GM23338 (cell line): Measurements from ENCODE around the gene IL13RA2. TPM values are rescaled to one million over a fixed set of nuclear protein-coding genes. Genes with fewer than 3 reads are reported as not detected.

Experiments
- ATAC-seq: fragments of 200-7000 bp; cut with Tn5 transposase; 3 replicates; pipeline ENCODE4 v1.9.1; 2020
- DNase-seq: peaks from one replicate; pipeline ENCODE4 v3.0.0-alpha.2; 2015; ENCODE audit warnings: low spot score
- H2AFZ ChIP-seq: fragments of 200-600 bp; sonication (generic); 2 replicates; pipeline ENCODE4 v1.8.0; 2016; ENCODE audit warnings: antibody characterized with exemption, mild to moderate bottlenecking, moderate library complexity
- H3F3A ChIP-seq: fragments of 200-600 bp; sonication (generic); replicated peaks from 2 replicates; pipeline ENCODE4 v1.8.0; 2017; ENCODE audit warnings: antibody characterized with exemption, mixed run types, low read depth
- H3K27ac ChIP-seq: fragments of 200-600 bp; sonication (generic); 2 replicates; pipeline ENCODE4 v1.6.1; 2016; ENCODE audit warnings: low read depth
- H3K27me3 ChIP-seq: fragments of 200-600 bp; sonication (generic); 2 replicates; pipeline ENCODE4 v1.8.0; 2016; ENCODE audit warnings: mild to moderate bottlenecking, mixed run types, moderate library complexity; ENCODE audit not compliant: insufficient read depth
- H3K36me3 ChIP-seq: fragments of 200-600 bp; sonication (generic); 2 replicates; pipeline ENCODE4 v1.8.0; 2016; ENCODE audit warnings: mild to moderate bottlenecking; ENCODE audit not compliant: insufficient read depth
- H3K4me1 ChIP-seq: fragments of 200-600 bp; sonication (generic); 2 replicates; pipeline ENCODE4 v1.8.0; 2016; ENCODE audit warnings: mild to moderate bottlenecking, moderate library complexity; ENCODE audit not compliant: insufficient read depth
- H3K4me2 ChIP-seq: fragments of 200-600 bp; sonication (generic); 2 replicates; pipeline ENCODE4 v1.7.1; 2017; ENCODE audit warnings: mixed run types
- H3K4me3 ChIP-seq: fragments of 200-600 bp; sonication (generic); 2 replicates; pipeline ENCODE4 v1.6.1; 2016; ENCODE audit warnings: mixed run types
- H3K79me2 ChIP-seq: fragments of 200-600 bp; sonication (generic); replicated peaks from 2 replicates; pipeline ENCODE4 v1.8.0; 2017; ENCODE audit warnings: mild to moderate bottlenecking; ENCODE audit not compliant: insufficient read depth
- H3K9me2 ChIP-seq: fragments of 200-600 bp; sonication (generic); 2 replicates; pipeline ENCODE4 v1.8.0; 2017; ENCODE audit not compliant: insufficient read depth
- H4K20me1 ChIP-seq: fragments of 200-600 bp; sonication (generic); replicated peaks from 2 replicates; pipeline ENCODE4 v1.8.0; 2017; ENCODE audit warnings: mild to moderate bottlenecking; ENCODE audit not compliant: insufficient read depth
- H3K27ac Mint-ChIP-seq: 2 replicates; pipeline ENCODE4 v1.8.0; 2020; ENCODE audit warnings: inconsistent platforms, mild to moderate bottlenecking, moderate library complexity, mixed read lengths
- H3K27me3 Mint-ChIP-seq: 3 replicates; pipeline ENCODE4 v1.8.0; 2022; ENCODE audit warnings: low read depth, mild to moderate bottlenecking, moderate library complexity, mixed read lengths, inconsistent platforms; ENCODE audit not compliant: insufficient read depth, poor library complexity
- H3K36me3 Mint-ChIP-seq: 3 replicates; pipeline ENCODE4 v1.8.0; 2021; ENCODE audit warnings: low read depth, mild to moderate bottlenecking, inconsistent platforms, moderate library complexity, mixed read lengths
- H3K4me1 Mint-ChIP-seq: 3 replicates; pipeline ENCODE4 v1.8.0; 2020; ENCODE audit warnings: mild to moderate bottlenecking, inconsistent platforms, mixed read lengths
- H3K4me3 Mint-ChIP-seq: 3 replicates; pipeline ENCODE4 v1.8.0; 2021; ENCODE audit warnings: moderate library complexity, mild to moderate bottlenecking, inconsistent platforms, mixed read lengths
- H3K9me3 Mint-ChIP-seq: 3 replicates; pipeline ENCODE4 v1.8.0; 2020; ENCODE audit warnings: moderate library complexity, mild to moderate bottlenecking, inconsistent platforms, mixed read lengths
- CREB1 ChIP-seq: fragments of 250-450 bp; sonication (Bioruptor Pico); IDR thresholded peaks from 2 replicates; pipeline ENCODE4 v1.5.0; 2020; ENCODE audit warnings: low read depth, mild to moderate bottlenecking, moderate library complexity
- ETS1 ChIP-seq: IDR thresholded peaks from 2 replicates; pipeline ENCODE4 v1.6.1; 2016; ENCODE audit warnings: antibody characterized with exemption
- EZH2 ChIP-seq: fragments of 200-600 bp; sonication (generic); IDR thresholded peaks from one replicate; pipeline ENCODE4 v1.8.0; 2017; ENCODE audit warnings: antibody characterized with exemption, mild to moderate bottlenecking, low read depth; ENCODE audit not compliant: unreplicated experiment
- EZH2phosphoT487 ChIP-seq: fragments of 200-600 bp; sonication (generic); IDR thresholded peaks from one replicate; pipeline ENCODE4 v1.8.1; 2018; ENCODE audit warnings: antibody characterized with exemption; ENCODE audit not compliant: unreplicated experiment
- JUNB ChIP-seq: IDR thresholded peaks from one replicate; pipeline ENCODE4 v1.6.1; 2016; ENCODE audit warnings: antibody characterized with exemption; ENCODE audit not compliant: unreplicated experiment
- ZNF331 ChIP-seq: fragments of 250-450 bp; sonication (Bioruptor Pico); IDR thresholded peaks from 2 replicates; pipeline ENCODE4 v1.5.0; 2020; ENCODE audit warnings: low read depth, mild to moderate bottlenecking, moderate library complexity
- polyA plus RNA-seq: library from polyadenylated mRNA; unstranded; fragments of >200 nt; fragmentation: Nextera tagmentation; extraction: Ambion mirVana; gene quantifications from 2 replicates; pipeline ENCODE4 v1.2.1, GENCODE V29; 2016
- total RNA-seq: library from RNA; depleted of rRNA; stranded (reverse); fragments of >200 nt; shearing (Covaris generic); gene quantifications from 2 replicates; pipeline ENCODE4 v1.2.3, GENCODE V29; 2014

Gene IL13RA2
- total and polyA plus RNA-seq, 2 experiments from 2014 or later: not detected

GRCh38 chrX:115011428-115011827 is 6.0 kb downstream of the IL13RA2 start:
- Mint-ChIP-seq H3K4me3 (no peak overlapping the region), H3K27me3 (no peaks in the 10 kb centered on the region), H3K36me3 (no peaks in the 10 kb centered on the region), H3K9me3 (no peaks in the 10 kb centered on the region), H3K27ac (no peak overlapping the region), H3K4me1 (no peaks in the 10 kb centered on the region)
- DNase-seq (no peak), ATAC-seq (no peak)
- Histone ChIP-seq H3K27ac (no peak overlapping the region), H3F3A (no peaks in the 10 kb centered on the region), H3K4me1 (no peaks in the 10 kb centered on the region), H3K4me2 (no peak overlapping the region), H3K79me2 (no peaks in the 10 kb centered on the region), H3K9me2 (no peaks in the 10 kb centered on the region), H3K4me3 (no peak overlapping the region), H3K36me3 (no peaks in the 10 kb centered on the region), H4K20me1 (no peaks in the 10 kb centered on the region), H3K27me3 (no peaks in the 10 kb centered on the region), H2AFZ (no peak overlapping the region)
- no peak for TF ChIP-seq EZH2

GRCh38 chrX:114999906-115000305 is 17.5 kb downstream of the IL13RA2 start:
- TF ChIP-seq ZNF331 (CRISPR knock-in tag) (no peak), JUNB (no peak)
- Mint-ChIP-seq H3K9me3 (no peaks in the 10 kb centered on the region; the same call in 2 of the 3 replicates), H3K4me1 (no peaks in the 10 kb centered on the region), H3K36me3 (no peaks in the 10 kb centered on the region), H3K4me3 (no peak overlapping the region), H3K27ac (no peak overlapping the region), H3K27me3 (peaks cover 2% of the 10 kb centered on the region)
- no peaks in the 10 kb centered on the region for H3K4me1 ChIP-seq
- DNase-seq: peak; percentile 0
- H3K27me3 ChIP-seq: no peaks in the 10 kb centered on the region
- no peaks in the 10 kb centered on the region for H4K20me1 ChIP-seq
- no peaks in the 10 kb centered on the region for H3K36me3 ChIP-seq
- no peaks in the 10 kb centered on the region for H3K9me2 ChIP-seq
- H3K27ac ChIP-seq: no peak overlapping the region
- no peak overlapping the region for H3K4me2 ChIP-seq
- no peaks in the 10 kb centered on the region for H3K79me2 ChIP-seq
- no peak for ATAC-seq
- no peaks in the 10 kb centered on the region for H3F3A ChIP-seq
- H2AFZ ChIP-seq: no peak overlapping the region
- no peak overlapping the region for H3K4me3 ChIP-seq

GRCh38 chrX:114997779-114998178 is 19.6 kb downstream of the IL13RA2 start:
- Histone ChIP-seq H3K79me2 (no peaks in the 10 kb centered on the region), H3K27me3 (no peaks in the 10 kb centered on the region), H3K27ac (no peak overlapping the region), H3F3A (no peaks in the 10 kb centered on the region), H3K36me3 (no peaks in the 10 kb centered on the region), H3K4me2 (no peak overlapping the region), H2AFZ (no peak overlapping the region), H4K20me1 (no peaks in the 10 kb centered on the region), H3K9me2 (no peaks in the 10 kb centered on the region), H3K4me3 (no peak overlapping the region), H3K4me1 (no peaks in the 10 kb centered on the region)
- Mint-ChIP-seq H3K27ac (no peak overlapping the region), H3K4me3 (no peak overlapping the region), H3K27me3 (peaks cover 2% of the 10 kb centered on the region), H3K4me1 (no peaks in the 10 kb centered on the region), H3K36me3 (no peaks in the 10 kb centered on the region), H3K9me3 (no peaks in the 10 kb centered on the region; the same call in 2 of the 3 replicates)
- DNase-seq (no peak), ATAC-seq (no peak)
- no peak for TF ChIP-seq CREB1 (CRISPR knock-in tag)
- TF ChIP-seq EZH2phosphoT487: no peak
- no peak for TF ChIP-seq ETS1
